ENCODE results near the gene FYN. TPM values are rescaled to one million over a fixed set of nuclear protein-coding genes. Genes with fewer than 3 reads are reported as not detected.

The FYN gene
- total RNA-seq, 4 donors from 2014 or later = 37.8 to 65.8 (median 53.8) TPM

GRCh38 chr6:111674883-111675282 is 198.4 kb downstream of the FYN start:
- 91% methylated on average over 1 of the region's 1 CpG for WGBS

GRCh38 chr6:111674413-111674812 is 198.8 kb downstream of the FYN start:
- Histone ChIP-seq H3K4me1 (peaks cover 0 to 24% (median 16%) of the 10 kb centered on the region in 4 donors), H3K36me3 (peaks cover 0 to 51% (median 26%) of the 10 kb centered on the region in 4 donors), H3K27me3 (no peaks in the 10 kb centered on the region), H3K9me3 (no peaks in the 10 kb centered on the region), H3K4me3 (no peak overlapping the region), H3K27ac (replicated peaks in 1 of 4) (no peak overlapping the region)
- WGBS = 100% methylated on average over 4 of the region's 4 CpGs
- intact Hi-C loops (cut with DNase I) = no loop called here
- no peak for DNase-seq (ENCODE audit: extremely low spot score)
- TF ChIP-seq POLR2AphosphoS5 (IDR thresholded peaks at IDR 0.05) (no peak), CTCF (IDR thresholded peaks at IDR 0.05) (no peak), EP300 (IDR thresholded peaks at IDR 0.05) (no peak), POLR2A (IDR thresholded peaks at IDR 0.05; ENCODE audit: low read depth) (no peak)

More at GRCh38 chr6:111674883-111675282, 198.4 kb downstream of the FYN start:
- no peak overlapping the region for H3K4me3 ChIP-seq
- H3K27me3 ChIP-seq = no peaks in the 10 kb centered on the region
- peaks cover 0 to 24% (median 16%) of the 10 kb centered on the region in 4 donors for H3K4me1 ChIP-seq
- TF ChIP-seq POLR2A (IDR thresholded peaks at IDR 0.05; ENCODE audit: low read depth) (no peak), CTCF (IDR thresholded peaks at IDR 0.05) (no peak), EP300 (IDR thresholded peaks at IDR 0.05) (no peak), POLR2AphosphoS5 (IDR thresholded peaks at IDR 0.05) (no peak)
- H3K9me3 ChIP-seq = no peaks in the 10 kb centered on the region
- H3K27ac ChIP-seq (replicated peaks in 1 of 4) = no peak overlapping the region
- H3K36me3 ChIP-seq = peaks cover 0 to 51% (median 25%) of the 10 kb centered on the region in 4 donors
- intact Hi-C loops (cut with DNase I) = no loop called here
- DNase-seq (ENCODE audit: extremely low spot score) = no peak

GRCh38 chr6:111673937-111674336 is 199.3 kb downstream of the FYN start:
- Histone ChIP-seq H3K4me1 (peaks cover 0 to 24% (median 18%) of the 10 kb centered on the region in 4 donors), H3K36me3 (peaks cover 0 to 47% (median 26%) of the 10 kb centered on the region in 4 donors), H3K27ac (replicated peaks in 1 of 4) (no peak overlapping the region), H3K4me3 (no peak overlapping the region), H3K27me3 (no peaks in the 10 kb centered on the region), H3K9me3 (no peaks in the 10 kb centered on the region)
- DNase-seq (ENCODE audit: extremely low spot score) = no peak
- intact Hi-C loops (cut with DNase I) = no loop called here
- TF ChIP-seq POLR2AphosphoS5 (IDR thresholded peaks at IDR 0.05) (no peak), EP300 (IDR thresholded peaks at IDR 0.05) (no peak), CTCF (IDR thresholded peaks at IDR 0.05) (no peak), POLR2A (IDR thresholded peaks at IDR 0.05; ENCODE audit: low read depth) (no peak)

GRCh38 chr6:111673532-111673931 is 199.7 kb downstream of the FYN start:
- no peaks in the 10 kb centered on the region for H3K27me3 ChIP-seq
- peaks cover 0 to 28% (median 22%) of the 10 kb centered on the region in 4 donors for H3K4me1 ChIP-seq
- intact Hi-C loops (cut with DNase I) = no loop called here
- peaks cover 0 to 44% (median 26%) of the 10 kb centered on the region in 4 donors for H3K36me3 ChIP-seq
- no peak for DNase-seq (ENCODE audit: extremely low spot score)
- TF ChIP-seq POLR2AphosphoS5 (IDR thresholded peaks at IDR 0.05) (no peak), POLR2A (IDR thresholded peaks at IDR 0.05; ENCODE audit: low read depth) (no peak), CTCF (IDR thresholded peaks at IDR 0.05) (no peak), EP300 (IDR thresholded peaks at IDR 0.05) (no peak)
- 89% methylated on average over 8 of the region's 8 CpGs for WGBS
- H3K4me3 ChIP-seq = no peak overlapping the region
- H3K9me3 ChIP-seq = no peaks in the 10 kb centered on the region
- H3K27ac ChIP-seq (replicated peaks in 1 of 4) = no peak overlapping the region

Data from esophagus muscularis mucosa (tissue), 4 donors.